Measurements from ENCODE around the gene ALKBH8.

GRCh38 chr11:107482234-107482633 is 83.3 kb downstream of the ALKBH8 start:
- TF ChIP-seq POLR2A (IDR thresholded peaks at IDR 0.05) = no peak
- TF ChIP-seq EP300 (IDR thresholded peaks at IDR 0.05) = no peak
- no peak for TF ChIP-seq CTCF (IDR thresholded peaks at IDR 0.05)
- TF ChIP-seq POLR2AphosphoS5 (IDR thresholded peaks at IDR 0.05) = no peak

Data from sigmoid colon (tissue), 4 donors.